HG02571 (cell line): Measurements from ENCODE around the gene DICER1.
"Not testable (repeated sequence)": the region's sequence is repeated elsewhere in the genome, so short reads cannot be mapped to it uniquely, and the experiment has no call there.

Experiments
- ATAC-seq: cut with Tn5 transposase; IDR thresholded peaks from one replicate; pipeline ENCODE4 v1.9.1; 2021; ENCODE audit warnings: mild to moderate bottlenecking, moderate library complexity; ENCODE audit not compliant: unreplicated experiment

DICER1 gene

GRCh38 chr14:95151561-95151960 lies 5.8 kb downstream of the DICER1 start:
- ATAC-seq, result no peak

DNA sequence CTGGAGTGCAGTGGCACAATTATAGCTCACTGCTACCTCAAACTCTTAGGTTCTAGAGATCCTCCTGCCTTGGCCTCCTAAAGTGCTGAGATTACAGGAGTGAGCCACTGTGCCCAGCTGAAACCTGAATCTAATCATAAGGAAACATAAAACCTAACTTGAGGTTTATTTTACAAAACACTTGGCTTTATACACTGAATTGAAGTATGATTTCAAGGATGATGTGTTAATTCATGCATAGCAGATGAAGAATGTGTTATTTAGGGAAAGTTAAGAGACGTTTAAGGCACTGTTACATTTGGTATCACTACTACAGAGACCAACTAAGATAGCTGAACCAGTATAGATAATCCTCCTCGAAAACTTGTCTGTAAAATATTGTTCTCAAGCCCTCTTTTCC lies 6.4 kb downstream of the DICER1 start:
- no peak for ATAC-seq

DNA sequence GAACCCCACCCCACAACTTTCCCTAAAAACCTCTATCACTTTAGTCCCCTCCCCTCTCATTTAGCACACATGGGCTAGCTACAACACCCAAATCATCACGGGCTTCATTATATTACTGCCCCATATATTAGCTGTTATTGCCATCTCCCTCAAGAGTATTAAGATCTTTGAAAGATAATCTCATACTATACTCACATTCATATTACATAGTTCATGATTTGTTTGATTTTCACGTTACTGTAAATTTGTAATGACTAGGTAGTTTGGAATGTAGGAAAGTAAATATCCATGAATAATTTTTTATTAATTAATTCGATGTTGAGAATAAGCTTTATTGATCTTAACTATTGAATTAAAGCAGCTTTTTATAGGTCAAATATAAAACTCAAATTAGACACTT lies 7.9 kb downstream of the DICER1 start:
- ATAC-seq, result no peak

GRCh38 chr14:95147597-95147996 lies 9.7 kb downstream of the DICER1 start:
- no peak for ATAC-seq

GRCh38 chr14:95146079-95146771 lies 11.1 kb downstream of the DICER1 start:
- ATAC-seq, result no peak

DNA sequence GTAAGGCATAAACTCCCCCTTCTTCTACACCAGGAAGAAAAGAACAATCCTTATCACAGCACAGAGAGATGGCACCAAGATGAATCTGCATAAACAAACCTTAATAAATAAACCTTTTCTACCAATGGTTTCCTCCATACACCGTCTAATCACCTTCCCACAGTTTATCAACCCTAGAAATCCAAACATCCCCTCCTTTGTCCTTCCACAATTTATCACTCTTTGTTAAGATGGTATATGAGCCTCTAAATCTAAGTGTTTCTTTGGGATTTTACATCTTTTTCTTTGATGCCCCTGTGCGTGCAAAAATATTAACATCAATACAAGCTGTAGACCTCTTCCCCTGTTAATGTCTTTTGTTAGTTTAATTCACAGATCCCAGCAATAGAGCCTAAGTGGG lies 12.5 kb downstream of the DICER1 start:
- ATAC-seq, result no peak

DNA sequence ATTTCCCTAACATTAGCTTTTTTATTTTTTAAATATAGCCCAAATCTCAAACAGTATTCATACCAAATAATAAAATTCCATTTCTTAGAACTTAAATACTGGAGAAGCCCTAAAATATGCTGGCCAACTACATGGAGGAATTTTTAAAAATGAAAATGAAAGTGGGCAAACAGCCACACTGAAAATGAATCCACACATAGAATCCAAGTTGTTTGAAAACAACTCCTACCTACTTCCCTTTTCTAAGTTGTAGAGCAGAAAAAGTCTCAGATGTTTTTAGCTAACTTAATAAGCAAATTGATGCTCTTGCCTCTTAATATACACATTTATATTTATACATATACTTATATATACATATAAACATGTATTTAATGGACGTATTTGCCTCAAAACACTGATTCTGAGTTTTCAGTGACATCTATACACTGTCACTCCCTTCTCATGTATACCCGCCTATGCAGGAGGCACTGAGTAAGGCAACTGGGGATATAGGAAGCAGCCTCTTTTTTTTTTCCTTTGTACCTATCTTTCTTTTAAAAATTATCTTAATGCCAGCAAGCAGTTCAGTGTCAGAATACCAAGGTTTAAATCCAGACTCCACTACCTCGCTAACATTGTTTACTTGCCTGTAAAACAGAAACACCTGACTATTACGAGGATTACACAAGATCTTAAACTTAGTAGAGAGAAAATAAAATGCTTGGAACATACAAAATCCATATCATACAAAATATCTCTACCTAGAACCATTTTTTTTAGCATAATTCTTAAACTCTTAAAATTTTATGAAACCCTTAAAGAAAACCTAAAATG lies 13.3 kb downstream of the DICER1 start:
- no peak for ATAC-seq

DNA sequence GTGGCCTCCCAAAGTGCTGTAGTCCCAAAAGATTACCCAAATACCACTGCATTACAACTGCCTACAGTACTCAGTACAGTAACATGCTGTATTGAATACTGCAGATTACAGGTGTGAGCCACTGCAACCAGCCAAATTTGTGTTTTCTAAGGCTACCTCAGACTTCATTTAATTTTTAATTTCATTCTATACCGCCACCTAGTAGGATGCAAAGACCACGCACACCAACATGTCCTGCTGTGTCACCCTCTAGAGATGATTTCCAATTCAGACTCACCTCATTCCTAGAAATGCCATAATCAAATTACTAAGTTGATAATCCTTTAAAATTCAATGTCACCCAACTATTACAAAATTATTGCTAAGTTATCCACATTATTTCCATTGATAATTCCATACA lies 15.1 kb downstream of the DICER1 start:
- ATAC-seq, result no peak

DNA sequence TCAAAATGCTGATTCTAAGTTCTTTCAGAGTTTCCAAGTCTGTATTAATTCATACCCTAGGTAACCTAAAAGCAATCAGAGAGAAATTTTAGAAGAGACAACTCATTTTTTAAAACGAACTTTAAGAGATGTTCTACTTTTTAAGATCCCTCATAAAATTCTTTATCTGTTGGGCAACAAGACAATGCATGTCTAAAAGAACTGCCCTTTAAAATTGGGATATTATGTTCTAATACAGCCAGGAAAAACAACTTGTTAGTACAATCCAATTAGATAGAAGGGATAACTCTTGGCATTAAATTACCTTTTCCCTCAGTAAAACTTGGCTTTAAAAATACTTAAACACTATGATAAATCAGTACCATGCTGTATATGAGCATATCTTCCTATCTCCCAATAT lies 15.6 kb downstream of the DICER1 start:
- no peak for ATAC-seq

- no peak for ATAC-seq
Observed at GRCh38 chr14:95140060-95140858, 17.1 kb downstream of the DICER1 start.

DNA sequence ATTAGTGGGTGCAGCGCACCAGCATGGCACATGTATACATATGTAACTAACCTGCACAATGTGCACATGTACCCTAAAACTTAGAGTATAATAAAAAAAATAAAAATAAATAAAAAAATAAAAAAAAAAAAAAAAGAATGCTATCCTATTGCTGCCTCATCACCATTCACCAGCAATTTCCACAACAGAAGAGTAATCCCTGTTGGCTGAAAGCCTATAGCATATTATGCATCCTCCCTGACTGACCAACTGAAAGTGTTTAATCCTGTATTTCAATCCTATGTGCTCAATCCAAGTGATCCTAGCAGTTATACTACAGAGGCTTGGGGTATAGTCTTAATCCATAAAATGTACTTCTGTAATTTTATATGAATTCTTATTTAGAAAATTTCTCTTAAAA lies 18.5 kb downstream of the DICER1 start:
- no peak for ATAC-seq

GRCh38 chr14:95138455-95138854 lies 18.9 kb downstream of the DICER1 start:
- not testable (repeated sequence) for ATAC-seq

DNA sequence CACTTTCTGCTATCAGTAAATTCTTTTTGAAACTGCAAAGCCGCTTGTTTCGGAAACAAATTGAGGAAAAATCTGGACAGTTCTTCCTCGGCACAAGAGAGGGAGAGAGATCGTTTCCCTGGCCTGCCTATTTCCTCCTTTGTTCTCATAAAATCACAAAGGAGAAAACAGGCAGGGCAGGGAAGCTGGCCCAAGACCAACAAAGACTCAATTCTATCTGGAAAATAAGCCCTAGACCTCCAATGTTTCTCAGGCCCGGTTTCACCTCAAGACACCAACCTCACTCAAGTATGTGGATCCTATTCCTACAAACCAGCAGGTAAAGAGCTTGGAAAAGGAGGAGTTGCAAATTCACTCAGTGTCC lies 19.5 kb downstream of the DICER1 start:
- no peak for ATAC-seq

DNA sequence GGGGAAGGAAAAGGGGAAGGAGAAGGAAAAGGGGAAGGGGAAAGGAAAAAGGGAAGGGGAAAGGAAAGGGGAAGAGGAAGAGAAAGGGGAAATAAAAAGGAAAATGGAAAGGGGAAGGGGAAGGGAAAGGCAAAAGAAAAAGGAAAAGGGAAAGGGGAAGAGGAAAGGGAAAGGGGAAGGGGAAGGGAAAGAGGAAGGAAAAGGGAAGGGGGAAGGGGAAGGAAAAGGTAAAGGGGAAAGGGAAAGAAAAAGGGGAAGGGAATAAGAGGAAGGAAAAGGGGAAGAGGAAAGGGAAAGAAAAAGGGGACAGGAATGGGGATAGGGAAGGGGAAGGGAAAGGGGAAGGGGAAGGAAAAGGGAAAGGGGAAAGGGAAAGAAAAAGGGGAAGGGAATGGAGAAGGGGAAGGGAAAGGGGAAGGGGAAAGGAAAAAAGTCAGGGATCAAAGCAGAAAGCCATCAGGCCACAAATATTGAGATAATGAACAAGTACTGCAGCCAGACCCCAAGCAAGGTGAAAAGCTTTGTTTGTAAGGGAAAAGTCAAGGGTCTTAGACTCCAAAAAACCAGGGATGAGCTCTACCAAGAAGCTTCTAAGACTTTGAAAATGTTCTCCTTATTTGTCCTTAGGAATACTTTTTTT lies 20.0 kb downstream of the DICER1 start:
- no peak for ATAC-seq

- ATAC-seq, result no peak
Observed at GRCh38 chr14:95136631-95137030, 20.7 kb downstream of the DICER1 start.

GRCh38 chr14:95134304-95134933 lies 22.9 kb downstream of the DICER1 start:
- no peak for ATAC-seq

DNA sequence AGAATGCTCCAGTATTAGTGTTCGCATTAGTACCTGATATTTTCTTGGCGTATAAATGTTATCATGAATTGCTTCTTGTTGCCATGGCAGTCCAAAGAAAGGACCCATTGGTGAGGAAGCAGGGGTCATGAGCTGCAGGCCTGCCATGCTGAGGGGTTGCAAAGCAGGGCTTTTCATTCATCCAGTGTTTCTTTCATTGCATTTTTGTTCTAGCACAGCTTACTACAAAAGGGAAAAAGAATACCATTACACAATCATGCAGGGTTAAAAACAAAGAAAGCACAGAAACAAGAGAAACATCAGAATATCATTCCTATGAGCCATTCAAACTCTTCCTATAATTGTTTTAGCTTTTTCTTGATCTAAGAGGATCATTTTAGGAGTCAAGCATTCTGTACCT lies 24.0 kb downstream of the DICER1 start:
- ATAC-seq, result no peak

- ATAC-seq, result no peak
Observed at GRCh38 chr14:95132760-95133159, 24.6 kb downstream of the DICER1 start.

GRCh38 chr14:95130549-95130948 lies 26.8 kb downstream of the DICER1 start:
- no peak for ATAC-seq

DNA sequence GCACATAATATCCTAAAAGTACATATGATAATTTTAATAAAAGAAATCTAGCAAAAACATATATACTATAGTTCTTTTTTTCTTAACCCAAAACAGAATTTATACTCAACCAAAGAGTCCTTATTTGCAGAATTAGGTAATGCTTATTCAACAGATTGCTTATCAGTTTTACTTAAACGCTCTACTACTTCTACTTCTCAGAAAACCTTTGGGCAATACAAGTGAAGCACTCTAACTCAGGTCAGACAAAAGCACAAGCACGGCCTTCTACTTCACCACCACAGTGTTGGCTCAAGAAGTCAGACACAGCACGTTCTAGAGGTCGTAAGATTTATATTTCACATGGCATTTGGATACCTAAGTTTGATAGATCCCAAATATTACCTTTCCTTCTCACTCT lies 29.2 kb downstream of the DICER1 start:
- no peak for ATAC-seq

DNA sequence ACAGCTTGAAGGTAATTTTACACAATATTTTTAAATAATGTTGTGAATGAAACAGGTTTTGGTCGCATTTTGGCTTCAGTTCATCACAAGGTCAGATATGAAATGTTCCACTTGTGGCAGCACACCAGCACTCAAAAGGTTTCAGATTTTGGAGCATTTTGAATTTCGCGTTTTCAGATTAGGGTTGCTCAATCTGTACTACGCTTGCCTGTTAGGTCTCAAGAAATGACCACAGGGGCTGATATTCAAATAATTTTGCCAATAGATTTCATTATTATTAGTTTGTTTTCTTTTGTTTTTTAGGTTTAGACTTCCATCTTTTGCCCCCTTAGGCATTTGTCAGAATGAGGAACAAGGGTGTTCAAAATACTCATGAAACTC lies 29.8 kb downstream of the DICER1 start:
- ATAC-seq, result no peak
